GM12878 (cell line): ENCODE data around the gene PSMB8.

Experiments used
- CTCF ChIP-seq, 3 experiments: IDR thresholded peaks in 2 of 3; conservative IDR thresholded peaks in 1 of 3; 2 replicates each; pipeline ENCODE4 v1.5.1; 2011; ENCODE audit warnings: low read depth in 3 of 3, low read length in 3 of 3, mild to moderate bottlenecking in 3 of 3, control low read depth in 2 of 3, moderate library complexity in 2 of 3, inconsistent platforms in 1 of 3, mixed read lengths in 1 of 3; ENCODE audit not compliant: control insufficient read depth in 2 of 3, insufficient read depth in 1 of 3; ENCODE audit errors: extremely low read depth in 1 of 3
- NR2C1 ChIP-seq: fragments of 450-650 bp; IDR thresholded peaks from 2 replicates; pipeline ENCODE4 v1.6.1; 2017; ENCODE audit warnings: antibody characterized with exemption, mild to moderate bottlenecking, moderate library complexity

- TF ChIP-seq CTCF (IDR thresholded peaks at IDR 0.05 in 2 of 3, conservative IDR thresholded peaks at IDR 0.05 in 1 of 3; ENCODE audit: control insufficient read depth in 2 of 3, extremely low read depth in 1 of 3, insufficient read depth in 1 of 3, low read depth in 3 of 3, low read length in 3 of 3) (peak; percentile 30 to 55 (median 36); a peak in 4 of 6 replicates), NR2C1 (no peak)
These were observed 17.9 kb downstream of the PSMB8 start for GRCh38 chr6:32825966-32826365.
